ENCODE measurements around the gene SNTG2. TPM values are rescaled to one million over a fixed set of nuclear protein-coding genes. Genes with fewer than 3 reads are reported as not detected.

SNTG2 gene
- total RNA-seq, 1 donor, result 0.09 TPM

- TF ChIP-seq CTCF (IDR thresholded peaks at IDR 0.05; ENCODE audit: insufficient read depth, low read length), result no peak
- no peak overlapping the region for H3K4me3 ChIP-seq (ENCODE audit: low read depth, low read length)
- no peak for DNase-seq (ENCODE audit: low read depth)
Observed at GRCh38 chr2:1309507-1309906, 358.9 kb downstream of the SNTG2 start.

- H3K4me3 ChIP-seq (ENCODE audit: low read depth, low read length), result no peak overlapping the region
- DNase-seq (ENCODE audit: low read depth), result no peak
- TF ChIP-seq CTCF (IDR thresholded peaks at IDR 0.05; ENCODE audit: insufficient read depth, low read length), result no peak
Observed at GRCh38 chr2:1310202-1310601, 359.6 kb downstream of the SNTG2 start.

DNA sequence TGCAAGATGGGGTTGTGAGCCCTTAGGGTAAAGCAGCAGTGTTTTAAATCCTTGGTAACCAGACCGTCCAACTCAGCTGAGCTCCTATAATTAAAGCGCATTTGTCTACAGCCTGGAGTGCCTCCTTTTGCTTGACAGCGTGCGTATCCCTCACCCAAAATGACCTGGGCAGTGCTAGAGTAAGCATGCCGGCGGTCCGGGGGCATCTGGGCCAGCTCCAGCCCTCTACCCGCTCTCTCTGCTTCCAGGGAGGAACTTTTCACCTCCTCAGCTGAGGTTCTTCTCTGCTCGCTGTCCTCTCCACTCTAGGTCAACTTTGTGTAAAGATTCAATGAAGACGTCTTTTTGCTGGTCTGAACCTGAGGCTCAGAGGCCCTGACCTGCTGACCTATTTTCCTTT is 360.2 kb downstream of the SNTG2 start:
- no peak for DNase-seq (ENCODE audit: low read depth)
- no peak for TF ChIP-seq CTCF (IDR thresholded peaks at IDR 0.05; ENCODE audit: insufficient read depth, low read length)
- no peak overlapping the region for H3K4me3 ChIP-seq (ENCODE audit: low read depth, low read length)

- no peak overlapping the region for H3K4me3 ChIP-seq (ENCODE audit: low read depth, low read length)
- no peak for DNase-seq (ENCODE audit: low read depth)
- TF ChIP-seq CTCF (IDR thresholded peaks at IDR 0.05; ENCODE audit: insufficient read depth, low read length), result no peak
Observed at GRCh38 chr2:1313240-1313924, 362.7 kb downstream of the SNTG2 start.

DNA sequence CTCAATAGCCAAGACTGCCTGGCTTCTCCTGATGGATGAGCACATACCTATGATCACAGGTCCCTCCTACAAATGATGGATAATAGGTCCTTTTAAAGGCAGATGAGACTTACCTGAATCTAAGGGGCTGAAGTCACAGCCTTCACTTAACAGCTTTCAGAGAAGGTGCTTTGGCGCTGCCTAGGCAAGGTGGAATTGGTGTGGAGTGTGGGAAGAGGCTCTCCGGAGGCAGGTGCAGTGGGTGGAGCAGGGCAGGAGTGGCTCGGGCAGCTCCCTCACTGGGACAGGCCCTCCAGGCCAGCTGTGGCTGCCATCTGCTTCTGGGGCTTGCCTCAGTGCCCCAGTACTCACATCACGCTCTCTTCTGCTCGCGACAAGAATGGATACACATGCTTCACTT is 363.6 kb downstream of the SNTG2 start:
- TF ChIP-seq CTCF (IDR thresholded peaks at IDR 0.05; ENCODE audit: insufficient read depth, low read length), result no peak
- no peak for DNase-seq (ENCODE audit: low read depth)
- H3K4me3 ChIP-seq (ENCODE audit: low read depth, low read length), result no peak overlapping the region

DNA sequence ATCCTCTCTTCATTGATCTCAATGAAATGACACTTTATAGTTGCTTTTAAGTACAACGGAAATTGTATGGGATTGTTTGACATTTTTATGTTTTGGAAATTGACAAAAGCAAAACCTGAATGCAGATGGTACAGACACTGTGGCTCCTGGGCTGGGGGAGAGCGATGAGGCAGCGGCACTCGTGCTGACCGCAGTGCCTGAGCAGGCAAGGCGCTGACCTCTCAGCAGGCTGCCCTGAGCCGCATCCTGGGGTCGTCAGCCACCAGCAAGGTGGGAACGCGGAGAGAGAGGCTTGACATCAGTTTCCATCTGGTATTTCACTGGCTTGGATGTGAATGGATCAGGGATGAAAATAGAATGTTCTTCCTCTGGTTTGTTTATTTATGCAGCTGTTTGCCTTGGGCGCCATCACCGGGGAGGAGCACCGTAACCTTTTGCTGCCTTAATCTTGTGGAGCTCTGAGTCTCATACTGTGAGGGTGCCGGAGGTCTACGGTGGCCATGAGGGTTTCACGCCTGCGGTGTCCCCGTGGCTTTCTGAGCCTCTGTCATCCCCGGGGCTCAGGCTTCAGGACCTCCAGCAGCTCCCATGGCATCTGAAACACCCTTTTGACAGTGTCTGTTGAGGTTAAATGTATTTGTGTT is 367.8 kb downstream of the SNTG2 start:
- no peak overlapping the region for H3K4me3 ChIP-seq (ENCODE audit: low read depth, low read length)
- no peak for TF ChIP-seq CTCF (IDR thresholded peaks at IDR 0.05; ENCODE audit: insufficient read depth, low read length)
- DNase-seq (ENCODE audit: low read depth), result no peak
